ENCODE data around the gene TMEM135. TPM values are rescaled to one million over a fixed set of nuclear protein-coding genes. Genes with fewer than 3 reads are reported as not detected.
"Not testable (repeated sequence)": the region's sequence is repeated elsewhere in the genome, so short reads cannot be mapped to it uniquely, and the experiment has no call there.

The TMEM135 gene
- total and polyA plus RNA-seq, 2 donors from 2014 or later, result 12.0 to 24.6 TPM

GRCh38 chr11:87275176-87275575 lies 237.4 kb downstream of the TMEM135 start:
- FAIRE-seq (no peak), DNase-seq (no peak)
- no peaks in the 10 kb centered on the region for H3K9me3 ChIP-seq (ENCODE audit: control insufficient read depth in 2 of 3, insufficient read depth in 1 of 3, low read length in 3 of 3)
- no peaks in the 10 kb centered on the region for H3K4me1 ChIP-seq (ENCODE audit: control insufficient read depth in 2 of 3, insufficient read depth in 2 of 3, low read depth in 1 of 3, low read length in 3 of 3)
- intact Hi-C loops (cut with DNase I), result no loop called here
- no peaks in the 10 kb centered on the region for H3K36me3 ChIP-seq (ENCODE audit: control insufficient read depth in 2 of 3, insufficient read depth in 3 of 3, low read length in 3 of 3)
- H3K9ac ChIP-seq (ENCODE audit: low read length in 3 of 3), result no peak overlapping the region
- no peaks in the 10 kb centered on the region for H3K27me3 ChIP-seq (ENCODE audit: control insufficient read depth, insufficient read depth, low read length)
- no peak overlapping the region for H3K4me3 ChIP-seq (ENCODE audit: low read length in 3 of 3)
- TF ChIP-seq CTCF (IDR thresholded peaks at IDR 0.05; ENCODE audit: borderline replicate concordance, extremely low read depth, insufficient read depth), result no peak
- no peak overlapping the region for H3K27ac ChIP-seq (ENCODE audit: low read depth in 2 of 2, low read length in 2 of 2)

- no peaks in the 10 kb centered on the region for H3K4me1 ChIP-seq (ENCODE audit: control insufficient read depth in 2 of 3, insufficient read depth in 2 of 3, low read depth in 1 of 3, low read length in 3 of 3)
- H3K9ac ChIP-seq (ENCODE audit: low read length in 3 of 3), result no peak overlapping the region
- DNase-seq, result no peak
- no peaks in the 10 kb centered on the region for H3K27me3 ChIP-seq (ENCODE audit: control insufficient read depth, insufficient read depth, low read length)
- H3K27ac ChIP-seq (ENCODE audit: low read depth in 2 of 2, low read length in 2 of 2), result no peak overlapping the region
- no peak for TF ChIP-seq CTCF (IDR thresholded peaks at IDR 0.05; ENCODE audit: borderline replicate concordance, extremely low read depth, insufficient read depth)
- H3K36me3 ChIP-seq (ENCODE audit: control insufficient read depth in 2 of 3, insufficient read depth in 3 of 3, low read length in 3 of 3), result no peaks in the 10 kb centered on the region
- no peak for FAIRE-seq
- no peak overlapping the region for H3K4me3 ChIP-seq (ENCODE audit: low read length in 3 of 3)
- H3K9me3 ChIP-seq (ENCODE audit: control insufficient read depth in 2 of 3, insufficient read depth in 1 of 3, low read length in 3 of 3), result no peaks in the 10 kb centered on the region
- intact Hi-C loops (cut with DNase I), result no loop called here
Observed at GRCh38 chr11:87280143-87280542, 242.4 kb downstream of the TMEM135 start.

GRCh38 chr11:87281496-87281895 lies 243.8 kb downstream of the TMEM135 start:
- peak; percentile 94 for FAIRE-seq
- intact Hi-C loops (cut with DNase I), result no loop called here
- H3K36me3 ChIP-seq (ENCODE audit: control insufficient read depth in 2 of 3, insufficient read depth in 3 of 3, low read length in 3 of 3), result no peaks in the 10 kb centered on the region
- no peak overlapping the region for H3K4me3 ChIP-seq (ENCODE audit: low read length in 3 of 3)
- H3K4me1 ChIP-seq (ENCODE audit: control insufficient read depth in 2 of 3, insufficient read depth in 2 of 3, low read depth in 1 of 3, low read length in 3 of 3), result no peaks in the 10 kb centered on the region
- no peaks in the 10 kb centered on the region for H3K27me3 ChIP-seq (ENCODE audit: control insufficient read depth, insufficient read depth, low read length)
- no peak overlapping the region for H3K9ac ChIP-seq (ENCODE audit: low read length in 3 of 3)
- peak; percentile 6 for TF ChIP-seq CTCF (IDR thresholded peaks at IDR 0.05; ENCODE audit: borderline replicate concordance, extremely low read depth, insufficient read depth)
- H3K27ac ChIP-seq (ENCODE audit: low read depth in 2 of 2, low read length in 2 of 2), result no peak overlapping the region
- DNase-seq, result peak in 1 of 5 donors; percentile 70
- no peaks in the 10 kb centered on the region for H3K9me3 ChIP-seq (ENCODE audit: control insufficient read depth in 2 of 3, insufficient read depth in 1 of 3, low read length in 3 of 3)

GRCh38 chr11:87284306-87284705 lies 246.6 kb downstream of the TMEM135 start:
- Histone ChIP-seq H3K9me3 (ENCODE audit: control insufficient read depth in 2 of 3, insufficient read depth in 1 of 3, low read length in 3 of 3) (no peaks in the 10 kb centered on the region), H3K9ac (ENCODE audit: low read length in 3 of 3) (no peak overlapping the region), H3K27ac (ENCODE audit: low read depth in 2 of 2, low read length in 2 of 2) (no peak overlapping the region), H3K4me1 (ENCODE audit: control insufficient read depth in 2 of 3, insufficient read depth in 2 of 3, low read depth in 1 of 3, low read length in 3 of 3) (no peaks in the 10 kb centered on the region), H3K4me3 (ENCODE audit: low read length in 3 of 3) (no peak overlapping the region), H3K36me3 (ENCODE audit: control insufficient read depth in 2 of 3, insufficient read depth in 3 of 3, low read length in 3 of 3) (no peaks in the 10 kb centered on the region), H3K27me3 (ENCODE audit: control insufficient read depth, insufficient read depth, low read length) (no peaks in the 10 kb centered on the region)
- intact Hi-C loops (cut with DNase I), result no loop called here
- DNase-seq (no peak), FAIRE-seq (no peak)
- no peak for TF ChIP-seq CTCF (IDR thresholded peaks at IDR 0.05; ENCODE audit: borderline replicate concordance, extremely low read depth, insufficient read depth)

- DNase-seq; H3K9ac ChIP-seq (ENCODE audit: low read length in 3 of 3); H3K9me3 ChIP-seq (ENCODE audit: control insufficient read depth in 2 of 3, insufficient read depth in 1 of 3, low read length in 3 of 3); H3K27ac ChIP-seq (ENCODE audit: low read depth in 2 of 2, low read length in 2 of 2); H3K4me1 ChIP-seq (ENCODE audit: control insufficient read depth in 2 of 3, insufficient read depth in 2 of 3, low read depth in 1 of 3, low read length in 3 of 3); intact Hi-C loops (cut with DNase I); FAIRE-seq; H3K4me3 ChIP-seq (ENCODE audit: low read length in 3 of 3); H3K27me3 ChIP-seq (ENCODE audit: control insufficient read depth, insufficient read depth, low read length); H3K36me3 ChIP-seq (ENCODE audit: control insufficient read depth in 2 of 3, insufficient read depth in 3 of 3, low read length in 3 of 3): not testable (repeated sequence)
Observed at GRCh38 chr11:87285674-87286073, 247.9 kb downstream of the TMEM135 start.

All from kidney (tissue), 14 donors.